T-cell (primary cell): ENCODE measurements around the gene IFIT1B. TPM values are rescaled to one million over a fixed set of nuclear protein-coding genes. Genes with fewer than 3 reads are reported as not detected.

Experiments used
- ATAC-seq, 4 experiments: fragments of 200-7000 bp in 3 of 4; fragments of 150-1000 bp in 1 of 4; cut with Tn5 transposase; replicated peaks in 1 of 4; 1 replicate in 3 of 4; 2 replicates in 1 of 4; pipeline ENCODE4 v1.10.0; 2021; ENCODE audit warnings: moderate library complexity in 3 of 4, mild to moderate bottlenecking in 2 of 4, moderate number of reproducible peaks in 1 of 4
- CTCF ChIA-PET, 2 donors: fragments of 300-600 bp; sonication (Branson Sonifier 250); formaldehyde crosslinking; loops; one replicate each; lab custom pipeline; 2022; ENCODE audit warnings: antibody characterized with exemption in 2 of 2; lab: Charles Lee
- POLR2A ChIA-PET, 2 donors: fragments of 300-600 bp; sonication (Branson Sonifier 250); formaldehyde crosslinking; loops; one replicate each; lab custom pipeline; 2022; ENCODE audit warnings: antibody characterized with exemption in 2 of 2; lab: Charles Lee
- DNase-seq, 35 experiments: peaks; one replicate each; pipeline versions ENCODE4 v3.0.0 to v3.0.0-alpha.2; 2013 to 2023
- H3K27ac ChIP-seq: one replicate; pipeline ENCODE4 v1.5.1; 2013; ENCODE audit warnings: low read length
- H3K27me3 ChIP-seq, 2 experiments: replicated peaks in 1 of 2; 1 replicate in 1 of 2; 2 replicates in 1 of 2; pipeline versions ENCODE4 v1.6.1 to v1.7.0; 2013; ENCODE audit warnings: low read length in 1 of 2, mixed read lengths in 1 of 2; ENCODE audit not compliant: control insufficient read depth in 2 of 2, insufficient read depth in 2 of 2; ENCODE audit errors: extremely low read depth in 1 of 2
- H3K36me3 ChIP-seq, 2 donors: 1 replicate in 1 of 2; 2 replicates in 1 of 2; pipeline versions ENCODE4 v1.6.1 to v1.7.0; 2013; ENCODE audit warnings: low read length in 1 of 2; ENCODE audit not compliant: control insufficient read depth in 2 of 2, insufficient read depth in 1 of 2; ENCODE audit errors: extremely low read depth in 1 of 2
- H3K4me1 ChIP-seq, 2 experiments: 1 replicate in 1 of 2; 2 replicates in 1 of 2; pipeline versions ENCODE4 v1.6.1 to v1.7.0; 2013; ENCODE audit warnings: low read length in 2 of 2, mixed read lengths in 1 of 2; ENCODE audit not compliant: insufficient read depth in 2 of 2, control insufficient read depth in 1 of 2; ENCODE audit errors: extremely low read depth in 1 of 2
- H3K4me3 ChIP-seq, 2 donors: 1 replicate in 1 of 2; 2 replicates in 1 of 2; pipeline versions ENCODE4 v1.5.1 to v1.7.0; 2013; ENCODE audit warnings: mild to moderate bottlenecking in 2 of 2, low read length in 1 of 2, moderate library complexity in 1 of 2; ENCODE audit not compliant: control insufficient read depth in 1 of 2; ENCODE audit errors: extremely low read depth in 1 of 2
- H3K9me3 ChIP-seq: 2 replicates; pipeline ENCODE4 v1.7.0; 2013
- H3K27ac Mint-ChIP-seq, 2 donors: one replicate each; pipeline ENCODE4 v1.8.0; 2020 to 2021; ENCODE audit warnings: mild to moderate bottlenecking in 2 of 2, mixed read lengths in 2 of 2
- H3K27me3 Mint-ChIP-seq, 2 donors: one replicate each; pipeline ENCODE4 v1.8.0; 2021 to 2022; ENCODE audit warnings: mixed read lengths in 2 of 2
- H3K36me3 Mint-ChIP-seq: one replicate; pipeline ENCODE4 v1.8.0; 2021; ENCODE audit warnings: mixed read lengths
- H3K4me1 Mint-ChIP-seq, 3 donors: one replicate each; pipeline ENCODE4 v1.8.0; 2020 to 2022; ENCODE audit warnings: mixed read lengths in 3 of 3, mild to moderate bottlenecking in 1 of 3
- H3K4me3 Mint-ChIP-seq, 3 donors: one replicate each; pipeline ENCODE4 v1.8.0; 2020 to 2022; ENCODE audit warnings: mild to moderate bottlenecking in 3 of 3, mixed read lengths in 3 of 3, moderate library complexity in 3 of 3
- H3K9me3 Mint-ChIP-seq, 3 donors: one replicate each; pipeline ENCODE4 v1.8.0; 2020 to 2022; ENCODE audit warnings: mixed read lengths in 3 of 3
- WGBS: methylation state at CpG from one replicate; pipeline ENCODE4 v1.1.5; 2013; ENCODE audit warnings: missing lambda C conversion rate; ENCODE audit not compliant: insufficient coverage; 5-methylcytosine and 5-hydroxymethylcytosine counted together
- total RNA-seq, 35 experiments: library from RNA in 6 of 35; stranded (reverse) in 6 of 35; fragments of 120-200 nt in 1 of 35; gene quantifications; one replicate each; pipeline versions ENCODE4 v1.2.1 to v1.2.4 and lab custom pipeline; 2013 to 2026

The IFIT1B gene
- total RNA-seq, 5 donors from 2014 or later (not counting 1 experiment from before 2014, with no cell fraction given) = not detected

DNA sequence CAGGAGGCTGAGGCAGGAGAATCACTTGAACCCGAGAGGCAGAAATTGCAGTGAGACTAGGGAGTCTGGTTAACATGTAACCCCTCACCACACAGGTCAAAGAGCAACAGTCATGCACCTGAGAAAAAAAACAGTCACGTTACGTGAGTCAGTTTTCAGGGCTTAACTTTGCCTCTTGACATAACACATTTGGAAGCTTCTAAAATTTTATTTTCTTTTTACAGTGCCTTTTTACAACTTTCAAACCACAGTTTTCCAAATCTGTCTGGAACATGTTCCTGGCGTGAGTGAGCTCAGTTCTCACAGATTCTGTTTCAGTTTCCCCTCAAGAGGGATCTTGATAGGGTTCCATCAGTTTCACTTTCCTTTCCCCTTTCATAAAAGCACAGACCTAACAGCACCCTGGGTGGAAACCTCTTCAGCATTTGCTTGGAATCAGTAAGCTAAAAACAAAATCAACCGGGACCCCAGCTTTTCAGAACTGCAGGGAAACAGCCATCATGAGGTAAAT is 45.7 kb upstream of the IFIT1B start:
- 6% methylated on average over 3 of the region's 5 CpGs for WGBS
- Histone ChIP-seq H3K36me3 (no peaks in the 10 kb centered on the region), H3K27me3 (peaks cover 0 to 5% of the 10 kb centered on the region in 2 experiments), H3K27ac (peak overlapping the region; percentile 57), H3K9me3 (no peaks in the 10 kb centered on the region), H3K4me1 (peaks cover 50 to 55% of the 10 kb centered on the region in 2 experiments), H3K4me3 (peak overlapping the region; percentile 46 to 60)
- DNase-seq (peak in 18 of 35 experiments; percentile 5 to 79 (median 30)), ATAC-seq (peak; percentile 37 to 47 (median 39))
- Mint-ChIP-seq H3K36me3 (peaks cover 5% of the 10 kb centered on the region), H3K27ac (peak overlapping the region; percentile 91), H3K4me3 (peak overlapping the region; percentile 80 to 81 (median 80)), H3K4me1 (peaks cover 76 to 90% (median 88%) of the 10 kb centered on the region in 3 donors), H3K9me3 (no peaks in the 10 kb centered on the region), H3K27me3 (no peaks in the 10 kb centered on the region)
- POLR2A ChIA-PET = interaction anchor here (0.6 to 1.4 kb wide), 9 partner anchors 26 to 341 kb away, joined by 3 to 6 read pairs (median 4); partner anchors contain the start of genes IFIT2 (in 2 of the 2) and IFIT1 (in 1 of the 2)
- CTCF ChIA-PET = interaction anchor here (0.6 to 2.0 kb wide), 9 partner anchors 10 to 248 kb away, joined by 3 to 15 read pairs (median 4); partner anchors contain the start of genes IFIT1 (in 1 of the 2), IFIT2 (in 1 of the 2), IFIT5 (in 1 of the 2) and LIPA (in 1 of the 2)

DNA sequence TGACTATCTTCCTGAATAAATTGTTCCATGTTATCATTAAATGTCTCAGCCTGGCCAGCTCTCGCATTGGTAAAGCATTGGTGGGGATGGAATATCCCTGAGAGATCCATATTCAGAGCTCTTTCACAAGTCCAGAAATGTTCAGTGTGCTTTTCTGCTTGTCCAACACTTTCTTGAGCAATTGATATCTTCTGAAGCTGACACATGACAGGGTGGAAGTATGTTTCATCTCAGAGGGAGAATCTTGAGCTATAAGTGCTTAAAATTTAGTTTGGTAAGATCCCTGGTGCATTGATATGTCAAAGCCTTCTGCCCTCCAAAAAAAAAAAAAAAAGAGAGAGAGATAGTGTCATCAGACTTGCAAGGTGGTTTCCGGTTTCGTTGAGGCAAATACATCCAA is 42.6 kb upstream of the IFIT1B start:
- H3K27me3 Mint-ChIP-seq = no peaks in the 10 kb centered on the region
- H3K4me1 Mint-ChIP-seq = peaks cover 57 to 74% (median 69%) of the 10 kb centered on the region in 3 donors
- ATAC-seq = no peak
- Histone ChIP-seq H3K27ac (no peak overlapping the region), H3K36me3 (peaks cover 0 to 6% of the 10 kb centered on the region in 2 donors), H3K27me3 (peaks cover 0 to 9% of the 10 kb centered on the region in 2 experiments), H3K9me3 (no peaks in the 10 kb centered on the region), H3K4me3 (no peak overlapping the region), H3K4me1 (peaks cover 41 to 45% of the 10 kb centered on the region in 2 experiments)
- H3K36me3 Mint-ChIP-seq = peaks cover 30% of the 10 kb centered on the region
- ChIA-PET CTCF (interaction anchor here (0.6 to 0.9 kb wide), 5 partner anchors 34 to 503 kb away, joined by 3 to 6 read pairs (median 4); partner anchors contain the start of gene LIPA (in 1 of the 2)), POLR2A (interaction anchor here in 1 of 2 donors (0.7 to 1.4 kb wide), 3 partner anchors 84 to 454 kb away, joined by 3 to 5 read pairs (median 4); no protein-coding TSS in a partner anchor)
- WGBS = no CpG with 5 or more reads among the region's 3 CpGs
- H3K27ac Mint-ChIP-seq = no peak overlapping the region
- no peaks in the 10 kb centered on the region for H3K9me3 Mint-ChIP-seq
- peak overlapping the region in 1 of 3 donors; percentile 25 for H3K4me3 Mint-ChIP-seq
- DNase-seq = peak in 1 of 35 experiments; percentile 30

DNA sequence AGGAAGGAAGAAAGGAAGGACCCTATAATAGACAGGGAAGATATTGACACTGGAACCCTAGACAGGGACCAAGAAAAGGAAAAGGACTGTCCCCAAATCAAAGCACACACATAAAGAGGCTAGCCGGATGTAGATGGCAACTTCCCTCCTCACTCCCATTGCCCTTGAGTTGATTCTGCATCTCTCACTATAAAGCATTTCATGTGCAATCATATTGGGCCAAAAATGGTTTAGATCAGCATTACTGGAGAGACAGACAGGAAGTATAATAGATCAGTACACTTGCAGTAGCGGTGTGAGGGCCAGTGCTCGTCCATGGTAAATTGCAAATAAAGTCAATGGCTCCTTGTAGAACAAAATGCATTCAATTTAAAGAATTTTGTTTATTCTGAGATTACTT is 41.6 kb upstream of the IFIT1B start:
- H3K36me3 Mint-ChIP-seq = peaks cover 38% of the 10 kb centered on the region
- no peak overlapping the region for H3K4me3 Mint-ChIP-seq
- Histone ChIP-seq H3K36me3 (peaks cover 0 to 6% of the 10 kb centered on the region in 2 donors), H3K4me3 (no peak overlapping the region), H3K9me3 (no peaks in the 10 kb centered on the region), H3K4me1 (peaks cover 39 to 41% of the 10 kb centered on the region in 2 experiments), H3K27me3 (peaks cover 0 to 9% of the 10 kb centered on the region in 2 experiments), H3K27ac (no peak overlapping the region)
- no CpG with 5 or more reads among the region's 3 CpGs for WGBS
- no peak overlapping the region for H3K27ac Mint-ChIP-seq
- no peaks in the 10 kb centered on the region for H3K27me3 Mint-ChIP-seq
- H3K9me3 Mint-ChIP-seq = no peaks in the 10 kb centered on the region
- DNase-seq = no peak
- POLR2A ChIA-PET = no interaction called here
- ATAC-seq = no peak
- H3K4me1 Mint-ChIP-seq = peaks cover 47 to 64% (median 59%) of the 10 kb centered on the region in 3 donors
- CTCF ChIA-PET = no interaction called here

DNA sequence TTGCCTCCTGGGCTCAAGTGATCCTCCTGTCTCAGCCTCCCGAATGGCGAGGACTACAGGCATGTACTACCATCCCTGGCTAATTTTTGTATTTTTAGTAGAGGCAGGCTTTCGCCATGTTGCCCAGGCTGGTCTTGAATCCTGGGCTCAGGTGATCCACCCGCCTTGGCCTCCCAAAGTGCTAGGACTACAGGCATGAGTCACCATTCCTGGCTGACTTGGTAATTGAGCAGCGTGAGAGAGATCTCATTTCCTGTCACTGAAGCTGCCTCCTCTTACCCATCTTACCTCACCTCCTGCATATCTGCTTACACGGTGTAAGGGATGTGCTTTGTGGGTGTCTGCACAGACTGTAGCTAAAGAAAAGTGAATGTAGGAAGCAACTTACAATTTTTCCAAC is 40.4 kb upstream of the IFIT1B start:
- CTCF ChIA-PET = interaction anchor here in 1 of 2 donors (1.0 kb wide), 1 partner anchor 32 kb away, joined by 3 read pairs; no protein-coding TSS in a partner anchor
- peak overlapping the region in 1 of 2 donors; percentile 59 for H3K27ac Mint-ChIP-seq
- Histone ChIP-seq H3K36me3 (peaks cover 0 to 6% of the 10 kb centered on the region in 2 donors), H3K4me1 (peaks cover 31 to 34% of the 10 kb centered on the region in 2 experiments), H3K9me3 (no peaks in the 10 kb centered on the region), H3K27ac (no peak overlapping the region), H3K4me3 (no peak overlapping the region), H3K27me3 (peaks cover 0 to 9% of the 10 kb centered on the region in 2 experiments)
- H3K9me3 Mint-ChIP-seq = no peaks in the 10 kb centered on the region
- WGBS = 90% methylated on average over 2 of the region's 6 CpGs
- ATAC-seq (peak in 3 of 4 experiments; percentile 43 to 50 (median 44)), DNase-seq (peak in 7 of 35 experiments; percentile 7 to 58 (median 18))
- H3K4me3 Mint-ChIP-seq = no peak overlapping the region
- H3K36me3 Mint-ChIP-seq = peaks cover 43% of the 10 kb centered on the region
- POLR2A ChIA-PET = no interaction called here
- no peaks in the 10 kb centered on the region for H3K27me3 Mint-ChIP-seq
- peaks cover 37 to 53% (median 46%) of the 10 kb centered on the region in 3 donors for H3K4me1 Mint-ChIP-seq

DNA sequence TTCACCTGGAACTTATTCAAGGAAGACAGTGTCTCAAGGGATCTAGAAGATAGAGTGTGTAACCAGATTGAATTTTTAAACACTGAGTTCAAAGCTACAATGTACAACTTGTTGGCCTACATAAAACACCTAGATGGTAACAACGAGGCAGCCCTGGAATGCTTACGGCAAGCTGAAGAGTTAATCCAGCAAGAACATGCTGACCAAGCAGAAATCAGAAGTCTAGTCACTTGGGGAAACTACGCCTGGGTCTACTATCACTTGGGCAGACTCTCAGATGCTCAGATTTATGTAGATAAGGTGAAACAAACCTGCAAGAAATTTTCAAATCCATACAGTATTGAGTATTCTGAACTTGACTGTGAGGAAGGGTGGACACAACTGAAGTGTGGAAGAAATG is 39.1 kb upstream of the IFIT1B start:
- no peaks in the 10 kb centered on the region for H3K9me3 Mint-ChIP-seq
- WGBS = 100% methylated on average over 2 of the region's 3 CpGs
- no peak overlapping the region for H3K27ac ChIP-seq
- POLR2A ChIA-PET = interaction anchor here in 1 of 2 donors (0.6 kb wide), 1 partner anchor 63 kb away, joined by 9 read pairs; no protein-coding TSS in a partner anchor
- peaks cover 0 to 9% of the 10 kb centered on the region in 2 experiments for H3K27me3 ChIP-seq
- peaks cover 25 to 41% (median 34%) of the 10 kb centered on the region in 3 donors for H3K4me1 Mint-ChIP-seq
- H3K36me3 Mint-ChIP-seq = peaks cover 44% of the 10 kb centered on the region
- no peak overlapping the region for H3K4me3 ChIP-seq
- H3K27me3 Mint-ChIP-seq = no peaks in the 10 kb centered on the region
- H3K36me3 ChIP-seq = peaks cover 0 to 6% of the 10 kb centered on the region in 2 donors
- ATAC-seq = no peak
- no peaks in the 10 kb centered on the region for H3K9me3 ChIP-seq
- peaks cover 19 to 21% of the 10 kb centered on the region in 2 experiments for H3K4me1 ChIP-seq
- CTCF ChIA-PET = interaction anchor here (0.5 to 0.6 kb wide), 3 partner anchors 34 to 1498 kb away, joined by 3 to 7 read pairs (median 3); no protein-coding TSS in a partner anchor
- no peak overlapping the region for H3K4me3 Mint-ChIP-seq
- H3K27ac Mint-ChIP-seq = no peak overlapping the region
- no peak for DNase-seq

DNA sequence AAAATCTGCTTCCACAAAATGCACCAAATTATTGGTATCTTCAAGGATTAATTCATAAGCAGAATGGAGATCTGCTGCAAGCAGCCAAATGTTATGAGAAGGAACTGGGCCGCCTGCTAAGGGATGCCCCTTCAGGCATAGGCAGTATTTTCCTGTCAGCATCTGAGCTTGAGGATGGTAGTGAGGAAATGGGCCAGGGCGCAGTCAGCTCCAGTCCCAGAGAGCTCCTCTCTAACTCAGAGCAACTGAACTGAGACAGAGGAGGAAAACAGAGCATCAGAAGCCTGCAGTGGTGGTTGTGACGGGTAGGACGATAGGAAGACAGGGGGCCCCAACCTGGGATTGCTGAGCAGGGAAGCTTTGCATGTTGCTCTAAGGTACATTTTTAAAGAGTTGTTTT is 38.0 kb upstream of the IFIT1B start:
- Histone ChIP-seq H3K27ac (no peak overlapping the region), H3K9me3 (no peaks in the 10 kb centered on the region), H3K4me3 (no peak overlapping the region), H3K36me3 (peaks cover 0 to 6% of the 10 kb centered on the region in 2 donors), H3K4me1 (peaks cover 9 to 14% of the 10 kb centered on the region in 2 experiments), H3K27me3 (peaks cover 0 to 9% of the 10 kb centered on the region in 2 experiments)
- Mint-ChIP-seq H3K27ac (no peak overlapping the region), H3K4me3 (no peak overlapping the region), H3K36me3 (peaks cover 44% of the 10 kb centered on the region), H3K9me3 (no peaks in the 10 kb centered on the region), H3K27me3 (no peaks in the 10 kb centered on the region), H3K4me1 (peaks cover 20 to 32% (median 27%) of the 10 kb centered on the region in 3 donors)
- WGBS = 95% methylated on average over 3 of the region's 4 CpGs
- ATAC-seq (no peak), DNase-seq (no peak)
- CTCF ChIA-PET = no interaction called here
- POLR2A ChIA-PET = interaction anchor here in 1 of 2 donors (0.7 kb wide), 1 partner anchor 28 kb away, joined by 3 read pairs; no protein-coding TSS in a partner anchor
